ENCODE data around the gene PFN3.

The PFN3 gene

GRCh38 chr5:177390363-177391300 lies 9.8 kb downstream of the PFN3 start:
- TF ChIP-seq FOXP2 (optimal IDR thresholded peaks at IDR 0.05; ENCODE audit: borderline replicate concordance, extremely low read depth, extremely low read length, insufficient read depth): no peak
- TF ChIP-seq REST (IDR thresholded peaks at IDR 0.05; ENCODE audit: insufficient read depth in 1 of 2, low read depth in 2 of 2, low read length in 2 of 2): no peak
- no peak for TF ChIP-seq SIN3A (IDR thresholded peaks at IDR 0.05; ENCODE audit: borderline replicate concordance, insufficient read depth, low read length)
- no peak for TF ChIP-seq POLR2AphosphoS5 (IDR thresholded peaks at IDR 0.05; ENCODE audit: low read depth, low read length)
- TF ChIP-seq TAF1 (IDR thresholded peaks at IDR 0.05; ENCODE audit: borderline replicate concordance, insufficient read depth, low read length): no peak

DNA sequence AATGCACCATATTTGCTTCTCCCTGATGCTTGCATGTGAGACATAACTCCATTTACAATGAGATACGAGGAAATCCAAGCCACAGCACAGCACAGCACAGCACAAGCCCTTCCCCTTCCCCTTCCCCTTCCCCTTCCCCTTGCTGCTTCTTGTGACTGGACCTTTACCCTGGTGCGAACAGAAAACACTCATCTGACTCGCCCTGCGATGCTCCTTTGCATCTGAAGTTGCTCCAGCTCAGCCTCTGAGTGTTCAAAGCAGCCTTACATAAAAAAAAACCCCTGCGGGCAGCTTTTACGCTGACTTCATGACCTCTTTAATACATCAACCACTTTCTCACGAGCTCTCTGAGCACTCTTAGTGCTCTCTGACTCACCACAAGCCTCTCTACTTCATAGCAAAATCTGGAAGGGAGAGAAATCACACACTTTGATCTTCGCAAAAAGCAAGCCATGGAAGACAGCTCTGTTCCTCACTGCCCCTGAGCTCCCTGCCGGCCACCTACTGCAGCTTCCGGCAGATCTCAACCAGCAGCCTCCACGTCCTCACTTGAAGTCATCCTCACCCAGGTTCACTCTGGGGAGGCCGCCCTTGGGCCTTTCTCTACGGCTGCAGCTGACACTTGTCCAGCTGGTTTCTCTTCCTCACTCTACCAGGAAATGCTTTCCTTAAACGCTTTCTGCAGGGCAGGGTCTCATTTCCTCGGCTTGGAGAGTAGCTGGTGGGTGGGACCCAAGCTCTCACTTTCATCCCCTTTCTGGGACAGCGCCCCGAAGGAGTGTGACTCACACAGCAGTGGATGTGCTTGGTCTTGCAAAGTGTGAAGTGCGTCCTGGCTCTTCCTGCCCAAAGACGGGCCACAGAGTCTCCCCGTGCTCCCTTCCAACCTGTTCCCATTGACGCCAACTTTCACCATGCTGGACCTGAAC lies 11.0 kb downstream of the PFN3 start:
- no peak for TF ChIP-seq POLR2AphosphoS5 (IDR thresholded peaks at IDR 0.05; ENCODE audit: low read depth, low read length)
- no peak for TF ChIP-seq REST (IDR thresholded peaks at IDR 0.05; ENCODE audit: insufficient read depth in 1 of 2, low read depth in 2 of 2, low read length in 2 of 2)
- no peak for TF ChIP-seq FOXP2 (optimal IDR thresholded peaks at IDR 0.05; ENCODE audit: borderline replicate concordance, extremely low read depth, extremely low read length, insufficient read depth)
- TF ChIP-seq SIN3A (IDR thresholded peaks at IDR 0.05; ENCODE audit: borderline replicate concordance, insufficient read depth, low read length): no peak
- TF ChIP-seq TAF1 (IDR thresholded peaks at IDR 0.05; ENCODE audit: borderline replicate concordance, insufficient read depth, low read length): no peak

- TF ChIP-seq TAF1 (IDR thresholded peaks at IDR 0.05; ENCODE audit: borderline replicate concordance, insufficient read depth, low read length) (no peak), SIN3A (IDR thresholded peaks at IDR 0.05; ENCODE audit: borderline replicate concordance, insufficient read depth, low read length) (no peak), FOXP2 (optimal IDR thresholded peaks at IDR 0.05; ENCODE audit: borderline replicate concordance, extremely low read depth, extremely low read length, insufficient read depth) (no peak), POLR2AphosphoS5 (IDR thresholded peaks at IDR 0.05; ENCODE audit: low read depth, low read length) (no peak), REST (IDR thresholded peaks at IDR 0.05; ENCODE audit: insufficient read depth in 1 of 2, low read depth in 2 of 2, low read length in 2 of 2) (no peak)
Measured at GRCh38 chr5:177388521-177389052, 11.9 kb downstream of the PFN3 start.

- no peak for TF ChIP-seq TAF1 (IDR thresholded peaks at IDR 0.05; ENCODE audit: borderline replicate concordance, insufficient read depth, low read length)
- TF ChIP-seq POLR2AphosphoS5 (IDR thresholded peaks at IDR 0.05; ENCODE audit: low read depth, low read length): no peak
- no peak for TF ChIP-seq FOXP2 (optimal IDR thresholded peaks at IDR 0.05; ENCODE audit: borderline replicate concordance, extremely low read depth, extremely low read length, insufficient read depth)
- no peak for TF ChIP-seq REST (IDR thresholded peaks at IDR 0.05; ENCODE audit: insufficient read depth in 1 of 2, low read depth in 2 of 2, low read length in 2 of 2)
- TF ChIP-seq SIN3A (IDR thresholded peaks at IDR 0.05; ENCODE audit: borderline replicate concordance, insufficient read depth, low read length): no peak
Measured at GRCh38 chr5:177387405-177387804, 13.1 kb downstream of the PFN3 start.
